IMR-90 (cell line): ENCODE measurements around the gene ANKRD13A.
"Not testable (repeated sequence)": the region's sequence is repeated elsewhere in the genome, so short reads cannot be mapped to it uniquely, and the experiment has no call there.

Experiments
- BHLHE40 ChIP-seq: fragments of 150-350 bp; IDR thresholded peaks from 2 replicates; pipeline ENCODE4 v1.6.1; 2016; ENCODE audit warnings: mild to moderate bottlenecking, low read depth, low read length
- CHD1 ChIP-seq: IDR thresholded peaks from 2 replicates; pipeline ENCODE4 v1.6.1; 2012; ENCODE audit warnings: low read depth, low read length, improper control_type of control experiment
- POLR2A ChIP-seq: IDR thresholded peaks from 2 replicates; pipeline ENCODE4 v1.6.1; 2012; ENCODE audit warnings: mild to moderate bottlenecking, low read depth, low read length
- RAD21 ChIP-seq: IDR thresholded peaks from 2 replicates; pipeline ENCODE4 v1.6.1; 2012; ENCODE audit warnings: low read length, improper control_type of control experiment
- RCOR1 ChIP-seq: IDR thresholded peaks from 2 replicates; pipeline ENCODE4 v1.6.1; 2012; ENCODE audit warnings: mild to moderate bottlenecking, low read length, improper control_type of control experiment; ENCODE audit not compliant: insufficient replicate concordance
- RFX5 ChIP-seq: IDR thresholded peaks from 2 replicates; pipeline ENCODE4 v1.8.0; 2012; ENCODE audit warnings: low read depth, mild to moderate bottlenecking, low read length, moderate library complexity
- SMC3 ChIP-seq: fragments of 150-350 bp; IDR thresholded peaks from 2 replicates; pipeline ENCODE4 v1.6.1; 2016; ENCODE audit warnings: low read depth, mild to moderate bottlenecking, antibody characterized with exemption, low read length, moderate library complexity
- TF ChIP-seq, protein P1 (sequence below): conservative IDR thresholded peaks from 2 replicates; pipeline ENCODE4 v1.5.1; 2012; ENCODE audit warnings: mild to moderate bottlenecking, low read depth, low read length, improper control_type of control experiment
- TF ChIP-seq, protein P2 (sequence below): fragments of 150-350 bp; IDR thresholded peaks from 2 replicates; pipeline ENCODE4 v1.6.1; 2016; ENCODE audit warnings: low read depth, mild to moderate bottlenecking, low read length, moderate library complexity, borderline replicate concordance

DNA sequence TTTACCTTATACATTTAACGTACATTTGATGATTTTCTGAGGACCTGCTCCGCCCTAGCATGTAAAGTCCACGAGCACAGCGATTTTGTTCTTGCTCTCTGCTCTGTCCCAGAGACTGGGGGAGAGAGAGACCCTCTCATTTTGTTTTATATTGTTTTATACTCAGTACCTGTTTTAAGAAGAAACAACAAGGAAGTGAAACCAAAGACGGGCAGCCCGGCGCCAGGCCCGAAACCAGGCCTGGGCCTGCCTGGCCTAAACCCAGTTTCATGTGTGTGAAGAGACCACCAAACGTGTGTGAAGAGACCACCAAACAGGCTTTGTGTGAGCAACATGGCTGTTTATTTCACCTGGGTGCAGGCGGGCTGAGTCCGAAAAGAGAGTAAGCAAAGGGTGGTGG, 49.8 kb downstream of the ANKRD13A start:
- not testable (repeated sequence) for TF ChIP-seq RAD21, POLR2A, SMC3, BHLHE40, CHD1, RCOR1, RFX5
- TF ChIP-seq, protein P1, sequence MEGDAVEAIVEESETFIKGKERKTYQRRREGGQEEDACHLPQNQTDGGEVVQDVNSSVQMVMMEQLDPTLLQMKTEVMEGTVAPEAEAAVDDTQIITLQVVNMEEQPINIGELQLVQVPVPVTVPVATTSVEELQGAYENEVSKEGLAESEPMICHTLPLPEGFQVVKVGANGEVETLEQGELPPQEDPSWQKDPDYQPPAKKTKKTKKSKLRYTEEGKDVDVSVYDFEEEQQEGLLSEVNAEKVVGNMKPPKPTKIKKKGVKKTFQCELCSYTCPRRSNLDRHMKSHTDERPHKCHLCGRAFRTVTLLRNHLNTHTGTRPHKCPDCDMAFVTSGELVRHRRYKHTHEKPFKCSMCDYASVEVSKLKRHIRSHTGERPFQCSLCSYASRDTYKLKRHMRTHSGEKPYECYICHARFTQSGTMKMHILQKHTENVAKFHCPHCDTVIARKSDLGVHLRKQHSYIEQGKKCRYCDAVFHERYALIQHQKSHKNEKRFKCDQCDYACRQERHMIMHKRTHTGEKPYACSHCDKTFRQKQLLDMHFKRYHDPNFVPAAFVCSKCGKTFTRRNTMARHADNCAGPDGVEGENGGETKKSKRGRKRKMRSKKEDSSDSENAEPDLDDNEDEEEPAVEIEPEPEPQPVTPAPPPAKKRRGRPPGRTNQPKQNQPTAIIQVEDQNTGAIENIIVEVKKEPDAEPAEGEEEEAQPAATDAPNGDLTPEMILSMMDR = not testable (repeated sequence)
- TF ChIP-seq, protein P2, sequence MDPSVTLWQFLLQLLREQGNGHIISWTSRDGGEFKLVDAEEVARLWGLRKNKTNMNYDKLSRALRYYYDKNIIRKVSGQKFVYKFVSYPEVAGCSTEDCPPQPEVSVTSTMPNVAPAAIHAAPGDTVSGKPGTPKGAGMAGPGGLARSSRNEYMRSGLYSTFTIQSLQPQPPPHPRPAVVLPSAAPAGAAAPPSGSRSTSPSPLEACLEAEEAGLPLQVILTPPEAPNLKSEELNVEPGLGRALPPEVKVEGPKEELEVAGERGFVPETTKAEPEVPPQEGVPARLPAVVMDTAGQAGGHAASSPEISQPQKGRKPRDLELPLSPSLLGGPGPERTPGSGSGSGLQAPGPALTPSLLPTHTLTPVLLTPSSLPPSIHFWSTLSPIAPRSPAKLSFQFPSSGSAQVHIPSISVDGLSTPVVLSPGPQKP = not testable (repeated sequence)
